GM18508 (cell line): ENCODE data around the gene NPIPB8.
"Not testable (repeated sequence)": the region's sequence is repeated elsewhere in the genome, so short reads cannot be mapped to it uniquely, and the experiment has no call there.

Experiments
- ATAC-seq: cut with Tn5 transposase; IDR thresholded peaks from one replicate; pipeline ENCODE4 v1.9.1; 2021; ENCODE audit warnings: moderate number of reproducible peaks; ENCODE audit not compliant: insufficient read depth, unreplicated experiment

NPIPB8 gene

GRCh38 chr16:28622532-28623171 is 15.2 kb upstream of the NPIPB8 start:
- ATAC-seq = not testable (repeated sequence)

GRCh38 chr16:28623172-28623711 is 14.6 kb upstream of the NPIPB8 start:
- no peak for ATAC-seq

- ATAC-seq = not testable (repeated sequence)
These were observed 7.0 kb upstream of the NPIPB8 start for GRCh38 chr16:28630905-28631304.

DNA sequence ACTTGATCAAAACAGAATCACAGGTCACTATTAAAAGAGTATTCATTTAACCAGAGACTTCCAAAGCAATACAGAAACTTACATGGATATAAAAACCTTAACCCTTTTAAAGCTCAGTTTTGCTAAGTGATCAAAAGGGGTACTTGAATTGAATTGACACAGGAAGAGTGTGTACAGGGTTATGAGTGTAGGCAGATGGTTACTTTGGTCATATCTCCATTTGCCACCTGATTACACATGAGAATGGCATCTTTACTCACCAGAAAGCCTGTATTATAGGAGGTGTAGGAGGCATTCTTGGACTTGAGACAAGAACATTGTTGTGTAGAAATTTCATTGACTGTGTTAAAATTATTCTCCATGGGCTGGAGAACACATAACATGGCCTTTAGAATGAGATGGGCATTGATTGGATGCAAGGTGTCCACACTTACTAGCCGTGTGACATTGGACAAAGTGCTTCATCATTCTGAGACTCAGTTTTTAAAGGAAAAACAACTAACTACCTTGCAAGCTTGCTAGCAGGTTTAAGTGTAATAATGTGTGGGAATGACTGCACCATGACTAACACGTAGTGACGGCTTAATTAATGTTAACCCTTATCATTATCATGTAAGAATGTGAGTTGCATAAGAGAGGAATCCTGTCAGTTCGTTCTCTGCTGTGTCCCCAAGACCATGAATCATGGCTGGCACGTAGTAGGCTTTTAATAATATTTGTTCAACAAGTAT is 1.6 kb upstream of the NPIPB8 start:
- ATAC-seq = not testable (repeated sequence)

DNA sequence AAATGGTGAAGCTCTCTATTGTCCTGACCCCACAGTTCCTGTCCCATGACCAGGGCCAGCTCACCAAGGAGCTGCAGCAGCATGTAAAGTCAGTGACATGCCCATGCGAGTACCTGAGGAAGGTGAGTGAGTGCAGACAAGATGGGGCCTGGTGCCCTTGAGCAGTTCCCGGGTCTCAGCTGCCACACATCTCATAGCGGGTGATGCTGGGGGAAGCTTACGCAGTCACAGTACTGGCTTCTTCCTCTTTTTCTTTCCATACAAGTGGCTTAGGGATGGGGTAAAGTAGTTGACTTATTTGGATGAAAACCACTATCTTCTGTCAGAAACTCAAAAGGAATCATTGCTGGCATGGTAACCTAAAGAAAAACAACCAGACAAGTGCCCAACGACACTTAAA is 494 bp downstream of the NPIPB8 start:
- ATAC-seq = not testable (repeated sequence)

DNA sequence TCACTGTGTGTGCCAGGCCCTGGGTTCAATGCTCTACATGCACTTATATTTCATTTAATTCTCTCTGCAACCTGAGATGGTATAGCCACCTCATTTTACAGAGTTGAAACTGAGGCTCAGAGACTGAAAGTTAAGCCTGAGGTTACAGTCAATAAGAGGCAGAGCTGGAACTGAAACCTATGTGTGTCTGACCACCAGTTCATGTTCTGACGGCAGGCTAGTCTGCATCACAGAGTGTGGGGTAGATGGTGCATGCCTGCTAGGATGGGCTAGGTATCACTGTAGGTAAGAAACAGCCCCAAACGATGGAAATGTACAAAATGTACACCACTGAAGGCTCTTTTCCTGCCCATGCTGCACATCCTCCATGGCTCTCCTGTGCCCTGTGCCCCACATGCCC is 2.1 kb downstream of the NPIPB8 start:
- ATAC-seq = not testable (repeated sequence)

DNA sequence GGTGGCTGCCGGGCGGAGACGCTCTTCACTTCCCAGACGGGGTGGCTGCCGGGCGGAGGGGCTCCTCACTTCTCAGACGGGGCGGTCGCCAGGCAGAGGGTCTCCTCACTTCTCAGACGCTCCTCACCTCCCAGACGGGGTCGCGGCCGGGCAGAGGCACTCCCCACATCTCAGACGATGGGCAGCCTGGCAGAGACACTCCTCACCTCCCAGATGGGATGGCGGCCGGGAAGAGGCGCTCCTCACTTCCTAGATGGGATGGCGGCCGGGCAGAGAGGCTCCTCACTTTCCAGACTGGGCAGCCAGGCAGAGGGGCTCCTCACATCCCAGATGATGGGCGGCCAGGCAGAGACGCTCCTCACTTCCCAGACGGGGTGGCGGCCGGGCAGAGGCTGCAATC is 28.4 kb downstream of the NPIPB8 start:
- not testable (repeated sequence) for ATAC-seq

DNA sequence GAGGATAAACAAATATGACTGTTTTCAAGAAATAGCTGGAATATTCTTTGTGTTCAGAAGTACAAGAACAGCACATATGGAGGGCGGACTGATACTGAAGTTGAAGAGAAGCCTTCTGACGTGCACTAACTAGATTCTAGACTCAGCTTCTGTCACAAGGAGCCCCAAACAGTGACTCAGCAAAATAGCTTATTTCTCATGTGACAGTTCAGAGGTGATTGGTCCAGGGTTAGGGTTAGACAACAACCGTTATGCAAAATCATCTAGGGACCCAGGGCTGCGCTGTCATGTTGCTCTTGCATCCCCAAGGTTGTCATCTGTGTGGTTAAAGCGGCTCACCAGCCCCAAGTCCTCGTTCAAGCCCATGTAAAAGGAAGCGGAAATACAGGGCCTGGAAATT is 29.6 kb downstream of the NPIPB8 start:
- not testable (repeated sequence) for ATAC-seq

DNA sequence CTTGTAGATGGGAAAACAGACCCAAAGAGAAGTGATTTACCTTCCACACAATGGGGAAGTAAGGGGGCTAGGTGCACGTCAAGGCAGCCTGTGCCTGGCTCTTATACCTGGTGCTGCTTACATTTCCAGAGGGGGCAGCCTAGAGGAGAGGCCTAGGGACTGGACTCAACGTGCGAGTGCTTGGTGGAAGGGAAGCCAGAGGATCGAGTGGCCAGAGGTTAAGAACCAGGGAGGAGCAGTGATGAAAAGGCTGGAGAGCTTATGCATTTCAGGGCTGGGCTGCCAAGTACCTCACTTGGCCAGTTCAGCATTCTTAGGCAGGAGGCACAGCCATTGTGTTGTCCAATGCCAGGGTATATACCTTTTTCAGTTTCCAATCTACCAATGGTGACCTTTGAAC is 30.3 kb downstream of the NPIPB8 start:
- not testable (repeated sequence) for ATAC-seq

DNA sequence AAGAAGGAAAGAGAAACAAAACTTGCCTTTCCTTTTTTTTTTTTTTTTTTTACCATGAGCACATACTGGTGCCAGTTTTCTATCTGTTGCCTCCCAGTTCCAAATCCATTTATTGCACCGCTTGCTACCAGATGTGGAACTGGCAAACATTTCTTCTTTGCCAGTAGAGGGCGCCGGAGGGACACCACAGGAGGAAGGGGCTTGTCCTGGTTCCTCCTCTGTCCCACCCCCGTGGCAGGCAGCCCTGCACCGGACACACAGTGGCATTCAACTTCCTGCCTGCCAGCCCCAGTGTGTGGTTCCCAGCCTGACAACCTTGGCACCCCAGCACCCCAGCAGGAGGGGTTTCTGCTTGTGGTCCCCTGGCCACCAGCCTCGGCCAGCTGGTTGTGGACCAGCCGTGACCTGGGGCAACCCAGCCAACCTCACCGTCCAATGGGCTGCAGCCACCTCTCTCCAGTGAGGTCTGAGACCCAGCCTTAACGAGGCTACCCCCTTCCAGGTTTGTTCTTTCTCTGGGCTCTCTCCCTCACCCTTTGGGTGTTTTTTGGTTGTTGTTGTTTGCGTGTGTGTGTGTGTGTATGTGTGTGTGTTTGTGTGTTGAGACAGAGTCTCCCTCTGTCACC is 50.6 kb downstream of the NPIPB8 start:
- ATAC-seq = not testable (repeated sequence)

DNA sequence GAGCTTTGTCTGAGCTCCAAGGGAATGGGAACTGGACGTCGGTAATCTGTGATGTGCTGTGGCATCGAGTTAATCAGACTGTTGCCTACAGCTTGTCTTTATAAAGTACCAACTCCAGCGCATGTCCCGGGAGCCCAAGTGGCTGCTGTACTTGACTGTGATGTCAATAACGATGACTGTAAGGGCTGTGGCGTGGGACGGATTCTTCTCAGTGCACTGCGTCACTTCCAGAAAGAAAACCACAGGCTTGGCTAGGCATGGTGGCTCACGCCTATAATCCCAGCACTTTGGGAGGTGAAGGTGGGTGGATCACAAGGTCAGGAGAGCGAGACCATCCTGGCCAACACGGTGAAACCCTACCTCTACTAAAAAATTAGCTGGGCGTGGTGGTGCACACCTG is 51.6 kb downstream of the NPIPB8 start:
- not testable (repeated sequence) for ATAC-seq

GRCh38 chr16:28691722-28692121 is 53.9 kb downstream of the NPIPB8 start:
- ATAC-seq = not testable (repeated sequence)

GRCh38 chr16:28693257-28693950 is 55.5 kb downstream of the NPIPB8 start:
- not testable (repeated sequence) for ATAC-seq

DNA sequence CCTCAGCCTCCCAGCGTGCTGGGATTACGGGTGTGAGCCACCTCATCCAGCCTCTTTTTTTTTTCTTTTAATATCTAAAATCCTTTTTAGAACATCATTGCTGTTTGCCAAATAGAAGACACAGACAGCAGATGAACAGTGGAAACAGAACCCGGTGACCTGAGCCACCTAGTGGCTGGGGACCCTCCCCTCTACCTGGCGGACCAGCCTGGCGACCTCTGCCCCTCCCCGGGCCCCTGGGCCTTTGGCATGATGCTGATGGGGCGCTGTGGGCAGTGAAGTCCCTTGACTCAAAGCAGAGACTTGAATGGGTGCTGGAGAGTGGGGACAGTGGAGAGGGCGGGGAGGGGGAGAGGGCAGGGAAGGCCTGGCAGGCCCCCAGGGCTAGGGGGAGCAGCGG is 61.9 kb downstream of the NPIPB8 start:
- ATAC-seq = not testable (repeated sequence)

DNA sequence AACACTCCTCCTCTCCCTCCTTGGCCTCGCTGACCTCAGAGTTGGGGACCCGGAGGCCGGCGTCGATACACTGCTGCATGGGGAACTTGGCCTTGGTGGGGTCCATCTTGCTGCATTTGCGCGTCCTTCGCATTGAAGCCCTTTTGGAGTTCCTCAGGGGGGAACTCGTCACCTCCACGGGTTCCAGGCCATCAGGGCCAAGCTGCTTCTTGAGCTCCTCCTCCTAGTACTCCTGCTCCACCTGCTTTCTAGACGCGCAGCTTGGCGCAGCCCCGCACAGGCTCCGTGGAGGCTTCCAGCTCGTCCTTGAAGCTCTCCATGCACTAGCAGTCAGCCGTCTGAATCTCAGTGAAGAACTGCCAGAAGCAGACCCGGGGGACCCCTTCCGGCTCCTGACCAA is 62.5 kb downstream of the NPIPB8 start:
- not testable (repeated sequence) for ATAC-seq

GRCh38 chr16:28701384-28701783 is 63.5 kb downstream of the NPIPB8 start:
- not testable (repeated sequence) for ATAC-seq

DNA sequence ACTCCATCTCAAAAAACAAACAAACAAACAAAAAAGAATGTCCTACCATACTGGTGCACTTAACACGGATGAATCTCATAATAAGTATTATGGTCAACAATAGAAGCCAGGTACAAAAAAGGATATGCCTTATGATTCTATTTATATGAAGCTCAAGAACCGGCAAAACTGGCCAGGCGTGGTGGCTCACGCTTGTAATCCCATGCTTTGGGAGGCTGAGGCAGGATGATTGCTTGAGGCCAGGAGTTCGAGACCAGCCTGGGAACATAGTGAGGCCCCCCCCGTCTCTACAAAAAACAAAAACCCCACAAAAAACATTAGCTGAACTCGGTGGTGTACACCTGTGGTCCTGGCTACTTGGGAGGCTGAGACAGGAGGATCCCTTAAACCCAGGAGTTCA is 66.4 kb downstream of the NPIPB8 start:
- ATAC-seq = not testable (repeated sequence)
